Esophagus squamous epithelium (tissue), 4 donors: ENCODE data around the gene NACA.

Source experiments
- POLR2A ChIP-seq, 4 donors: fragments of 450-650 bp; IDR thresholded peaks; one replicate each; pipeline ENCODE4 v1.6.1; 2017; ENCODE audit warnings: antibody characterized with exemption in 4 of 4, mild to moderate bottlenecking in 4 of 4, moderate library complexity in 3 of 4
- TF ChIP-seq, protein P1 (sequence below), 6 experiments: fragments of 450-650 bp in 4 of 6; fragments of 200-600 bp in 2 of 6; sonication (generic) in 2 of 6; IDR thresholded peaks; one replicate each; pipeline ENCODE4 v1.5.1; 2016 to 2019; ENCODE audit warnings: antibody characterized with exemption in 6 of 6, mild to moderate bottlenecking in 4 of 6, moderate library complexity in 4 of 6

DNA sequence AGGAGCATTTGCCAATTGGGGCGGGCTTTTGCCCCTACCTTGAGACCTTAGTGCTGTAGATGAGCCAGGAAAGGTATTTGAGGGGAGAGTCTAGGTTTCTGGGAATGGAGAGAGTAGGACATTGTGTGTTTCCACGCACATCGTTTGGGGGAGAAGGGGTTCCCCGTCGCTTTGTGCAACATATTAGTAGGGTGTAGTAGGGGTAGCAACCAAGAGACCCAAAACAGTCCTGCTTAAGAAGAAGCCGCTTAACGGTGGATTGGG lies 36.3 kb downstream of the NACA start:
- TF ChIP-seq POLR2A (IDR thresholded peaks at IDR 0.05) = no peak
- TF ChIP-seq, protein P1, sequence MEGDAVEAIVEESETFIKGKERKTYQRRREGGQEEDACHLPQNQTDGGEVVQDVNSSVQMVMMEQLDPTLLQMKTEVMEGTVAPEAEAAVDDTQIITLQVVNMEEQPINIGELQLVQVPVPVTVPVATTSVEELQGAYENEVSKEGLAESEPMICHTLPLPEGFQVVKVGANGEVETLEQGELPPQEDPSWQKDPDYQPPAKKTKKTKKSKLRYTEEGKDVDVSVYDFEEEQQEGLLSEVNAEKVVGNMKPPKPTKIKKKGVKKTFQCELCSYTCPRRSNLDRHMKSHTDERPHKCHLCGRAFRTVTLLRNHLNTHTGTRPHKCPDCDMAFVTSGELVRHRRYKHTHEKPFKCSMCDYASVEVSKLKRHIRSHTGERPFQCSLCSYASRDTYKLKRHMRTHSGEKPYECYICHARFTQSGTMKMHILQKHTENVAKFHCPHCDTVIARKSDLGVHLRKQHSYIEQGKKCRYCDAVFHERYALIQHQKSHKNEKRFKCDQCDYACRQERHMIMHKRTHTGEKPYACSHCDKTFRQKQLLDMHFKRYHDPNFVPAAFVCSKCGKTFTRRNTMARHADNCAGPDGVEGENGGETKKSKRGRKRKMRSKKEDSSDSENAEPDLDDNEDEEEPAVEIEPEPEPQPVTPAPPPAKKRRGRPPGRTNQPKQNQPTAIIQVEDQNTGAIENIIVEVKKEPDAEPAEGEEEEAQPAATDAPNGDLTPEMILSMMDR (IDR thresholded peaks at IDR 0.05) = no peak
